Stimulated activated memory B cell treated with anti-CD40 and anti-IgM and Interleukin-4, amounts not matched to agents 10 μg/mL and 1 μg/mL and 100 μg/mL, for 72 hours (primary cell): ENCODE data around the gene DUSP8.
A peak's percentile ranks its signal among the peaks of the same experiment; 100 is the strongest.
"Not testable (repeated sequence)": the region's sequence is repeated elsewhere in the genome, so short reads cannot be mapped to it uniquely, and the experiment has no call there.

Experiments
- ATAC-seq: fragments of 150-1000 bp; cut with Tn5 transposase; 2 replicates; pipeline ENCODE4 v1.10.0; 2021
- H3K27ac Mint-ChIP-seq: one replicate; pipeline ENCODE4 v1.8.0; 2022; ENCODE audit warnings: mild to moderate bottlenecking, mixed read lengths
- H3K27me3 Mint-ChIP-seq: one replicate; pipeline ENCODE4 v1.8.0; 2022; ENCODE audit warnings: mixed read lengths
- H3K36me3 Mint-ChIP-seq: one replicate; pipeline ENCODE4 v1.8.0; 2022; ENCODE audit warnings: mixed read lengths
- H3K4me1 Mint-ChIP-seq: one replicate; pipeline ENCODE4 v1.8.0; 2022; ENCODE audit warnings: mixed read lengths
- H3K4me3 Mint-ChIP-seq: one replicate; pipeline ENCODE4 v1.8.0; 2022; ENCODE audit warnings: mild to moderate bottlenecking, moderate library complexity, mixed read lengths
- H3K9me3 Mint-ChIP-seq: one replicate; pipeline ENCODE4 v1.8.0; 2022; ENCODE audit warnings: mixed read lengths

Gene DUSP8

GRCh38 chr11:1512531-1513258 is 59.4 kb downstream of the DUSP8 start:
- ATAC-seq, H3K36me3 Mint-ChIP-seq, H3K9me3 Mint-ChIP-seq, H3K27me3 Mint-ChIP-seq, H3K4me3 Mint-ChIP-seq: not testable (repeated sequence)
- peaks cover 75% of the 10 kb centered on the region for H3K4me1 Mint-ChIP-seq
- H3K27ac Mint-ChIP-seq, result peak overlapping the region; percentile 12

- peaks cover 7% of the 10 kb centered on the region for H3K36me3 Mint-ChIP-seq
Measured at GRCh38 chr11:1511937-1512496, 60.1 kb downstream of the DUSP8 start.

GRCh38 chr11:1510928-1511327 is 61.1 kb downstream of the DUSP8 start:
- Mint-ChIP-seq H3K27ac (no peak overlapping the region), H3K4me1 (peaks cover 74% of the 10 kb centered on the region), H3K9me3 (no peaks in the 10 kb centered on the region), H3K36me3 (peaks cover 7% of the 10 kb centered on the region), H3K4me3 (no peak overlapping the region), H3K27me3 (no peaks in the 10 kb centered on the region)
- no peak for ATAC-seq

More at GRCh38 chr11:1511937-1512496, 60.1 kb downstream of the DUSP8 start:
- ATAC-seq, result no peak
- Mint-ChIP-seq H3K27ac (no peak overlapping the region), H3K4me1 (peaks cover 75% of the 10 kb centered on the region), H3K27me3 (no peaks in the 10 kb centered on the region), H3K4me3 (no peak overlapping the region), H3K9me3 (no peaks in the 10 kb centered on the region)

- not testable (repeated sequence) for H3K36me3 Mint-ChIP-seq, H3K27ac Mint-ChIP-seq, H3K9me3 Mint-ChIP-seq, H3K4me3 Mint-ChIP-seq, ATAC-seq, H3K27me3 Mint-ChIP-seq
- peaks cover 68% of the 10 kb centered on the region for H3K4me1 Mint-ChIP-seq
Measured at GRCh38 chr11:1510351-1510750, 61.7 kb downstream of the DUSP8 start.

GRCh38 chr11:1509626-1510255 is 62.3 kb downstream of the DUSP8 start:
- Mint-ChIP-seq H3K9me3 (no peaks in the 10 kb centered on the region), H3K4me1 (peaks cover 67% of the 10 kb centered on the region), H3K36me3 (peaks cover 7% of the 10 kb centered on the region), H3K4me3 (no peak overlapping the region), H3K27me3 (no peaks in the 10 kb centered on the region), H3K27ac (no peak overlapping the region)
- no peak for ATAC-seq

- H3K27ac Mint-ChIP-seq, result no peak overlapping the region
- peaks cover 7% of the 10 kb centered on the region for H3K36me3 Mint-ChIP-seq
- ATAC-seq, result no peak
- peaks cover 67% of the 10 kb centered on the region for H3K4me1 Mint-ChIP-seq
- no peak overlapping the region for H3K4me3 Mint-ChIP-seq
- no peaks in the 10 kb centered on the region for H3K9me3 Mint-ChIP-seq
- no peaks in the 10 kb centered on the region for H3K27me3 Mint-ChIP-seq
Measured at GRCh38 chr11:1508986-1509385, 63.1 kb downstream of the DUSP8 start.

- no peak for ATAC-seq
- no peaks in the 10 kb centered on the region for H3K27me3 Mint-ChIP-seq
- no peak overlapping the region for H3K4me3 Mint-ChIP-seq
- H3K9me3 Mint-ChIP-seq, result no peaks in the 10 kb centered on the region
- peaks cover 4% of the 10 kb centered on the region for H3K36me3 Mint-ChIP-seq
- H3K27ac Mint-ChIP-seq, result no peak overlapping the region
- H3K4me1 Mint-ChIP-seq, result peaks cover 67% of the 10 kb centered on the region
Measured at GRCh38 chr11:1508491-1508891, 63.6 kb downstream of the DUSP8 start.

- Mint-ChIP-seq H3K4me3 (no peak overlapping the region), H3K27me3 (no peaks in the 10 kb centered on the region), H3K27ac (no peak overlapping the region), H3K9me3 (no peaks in the 10 kb centered on the region), H3K36me3 (no peaks in the 10 kb centered on the region), H3K4me1 (peaks cover 65% of the 10 kb centered on the region)
- no peak for ATAC-seq
Measured at GRCh38 chr11:1507381-1508140, 64.5 kb downstream of the DUSP8 start.

GRCh38 chr11:1506981-1507380 is 65.1 kb downstream of the DUSP8 start:
- H3K27me3 Mint-ChIP-seq, result no peaks in the 10 kb centered on the region
- H3K36me3 Mint-ChIP-seq, result peaks cover under 1% of the 10 kb centered on the region
- no peaks in the 10 kb centered on the region for H3K9me3 Mint-ChIP-seq
- ATAC-seq, result no peak
- no peak overlapping the region for H3K27ac Mint-ChIP-seq
- no peak overlapping the region for H3K4me3 Mint-ChIP-seq
- H3K4me1 Mint-ChIP-seq, result peaks cover 64% of the 10 kb centered on the region

GRCh38 chr11:1505480-1505879 is 66.6 kb downstream of the DUSP8 start:
- H3K4me1 Mint-ChIP-seq, result peaks cover 65% of the 10 kb centered on the region
- H3K27me3 Mint-ChIP-seq, result no peaks in the 10 kb centered on the region
- no peak overlapping the region for H3K27ac Mint-ChIP-seq
- no peak for ATAC-seq
- H3K36me3 Mint-ChIP-seq, result peaks cover 13% of the 10 kb centered on the region
- no peaks in the 10 kb centered on the region for H3K9me3 Mint-ChIP-seq
- no peak overlapping the region for H3K4me3 Mint-ChIP-seq

GRCh38 chr11:1504581-1505290 is 67.3 kb downstream of the DUSP8 start:
- Mint-ChIP-seq H3K9me3 (no peaks in the 10 kb centered on the region), H3K36me3 (peaks cover 13% of the 10 kb centered on the region), H3K4me3 (no peak overlapping the region), H3K27me3 (no peaks in the 10 kb centered on the region), H3K4me1 (peaks cover 63% of the 10 kb centered on the region), H3K27ac (no peak overlapping the region)
- ATAC-seq, result no peak

- Mint-ChIP-seq H3K27me3 (no peaks in the 10 kb centered on the region), H3K36me3 (peaks cover 15% of the 10 kb centered on the region), H3K4me1 (peaks cover 58% of the 10 kb centered on the region), H3K4me3 (no peak overlapping the region), H3K27ac (no peak overlapping the region), H3K9me3 (no peaks in the 10 kb centered on the region)
- ATAC-seq, result no peak
Measured at GRCh38 chr11:1504138-1504537, 67.9 kb downstream of the DUSP8 start.
